ENCODE data around the gene ADGRB3. TPM values are rescaled to one million over a fixed set of nuclear protein-coding genes. Genes with fewer than 3 reads are reported as not detected.

Gene ADGRB3
- total and polyA plus RNA-seq, 2 donors (not counting 3 experiments of a cell fraction or from before 2014, with no cell fraction given), result not detected

GRCh38 chr6:69232911-69233448 is 597.9 kb downstream of the ADGRB3 start:
- Histone ChIP-seq H3K9ac (replicated peaks; ENCODE audit: extremely low read depth, insufficient read depth, low read length) (no peak overlapping the region), H3K27me3 (ENCODE audit: control insufficient read depth in 2 of 2, insufficient read depth in 2 of 2, low read length in 2 of 2) (no peaks in the 10 kb centered on the region), H3K4me2 (ENCODE audit: insufficient read depth, low read length) (no peak overlapping the region), H3K79me2 (ENCODE audit: control insufficient read depth, insufficient read depth, low read length) (no peaks in the 10 kb centered on the region), H3K36me3 (ENCODE audit: control insufficient read depth in 2 of 2, extremely low read depth in 1 of 2, insufficient read depth in 2 of 2, low read length in 2 of 2) (no peaks in the 10 kb centered on the region), H3K4me1 (ENCODE audit: control insufficient read depth, extremely low read depth, insufficient read depth, low read length) (no peaks in the 10 kb centered on the region), H4K20me1 (replicated peaks; ENCODE audit: control insufficient read depth, extremely low read depth, insufficient read depth, low read length) (no peaks in the 10 kb centered on the region), H3K9me1 (replicated peaks; ENCODE audit: control insufficient read depth, extremely low read depth, insufficient read depth, low read length) (no peaks in the 10 kb centered on the region), H2AFZ (ENCODE audit: low read depth, low read length) (no peak overlapping the region), H3K9me3 (replicated peaks; ENCODE audit: control insufficient read depth, insufficient read depth, low read length) (peaks cover 2% of the 10 kb centered on the region), H3K27ac (ENCODE audit: insufficient read depth, low read depth, low read length) (no peak overlapping the region), H3K4me3 (replicated peaks in 1 of 3; ENCODE audit: insufficient read depth in 1 of 3, low read depth in 1 of 3, low read length in 3 of 3) (no peak overlapping the region)
- ChIA-PET POLR2A (no interaction called here), CTCF (no interaction called here)
- FAIRE-seq, result no peak
- dilution Hi-C loops (cut with MboI; ENCODE audit: extremely low pct_ligation_motif_present, low sequenced_read_pairs), result no loop called here
- TF ChIP-seq POLR2A (IDR thresholded peaks at IDR 0.05; ENCODE audit: low read depth, low read length), result no peak
- TF ChIP-seq EZH2 (IDR thresholded peaks at IDR 0.05; ENCODE audit: borderline replicate concordance, low read depth, low read length, severe bottlenecking), result no peak
- BruUV-seq (replicated peaks), result no TSS peak
- intact Hi-C loops (cut with micrococcal nuclease), result no loop called here
- peak; percentile 15 for DNase-seq (ENCODE audit: low read depth, low spot score)

GRCh38 chr6:69238067-69238466 is 603.0 kb downstream of the ADGRB3 start:
- TF ChIP-seq MAX (IDR thresholded peaks at IDR 0.05; ENCODE audit: insufficient read depth, insufficient read length) (no peak), EZH2 (IDR thresholded peaks at IDR 0.05; ENCODE audit: borderline replicate concordance, low read depth, low read length, severe bottlenecking) (no peak), FOS (IDR thresholded peaks at IDR 0.05; ENCODE audit: borderline replicate concordance, insufficient read depth, low read length) (no peak)
- no peak overlapping the region for H3K27ac ChIP-seq (ENCODE audit: insufficient read depth, low read depth, low read length)
- no peak overlapping the region for H2AFZ ChIP-seq (ENCODE audit: low read depth, low read length)
- DNase-seq (ENCODE audit: low read depth, low spot score), result no peak
- H3K79me2 ChIP-seq (ENCODE audit: control insufficient read depth, insufficient read depth, low read length), result no peaks in the 10 kb centered on the region
- no peaks in the 10 kb centered on the region for H4K20me1 ChIP-seq (replicated peaks; ENCODE audit: control insufficient read depth, extremely low read depth, insufficient read depth, low read length)
- no peak overlapping the region for H3K4me3 ChIP-seq (replicated peaks in 1 of 3; ENCODE audit: insufficient read depth in 1 of 3, low read depth in 1 of 3, low read length in 3 of 3)
- no peaks in the 10 kb centered on the region for H3K4me1 ChIP-seq (ENCODE audit: control insufficient read depth, extremely low read depth, insufficient read depth, low read length)
- peaks cover 2% of the 10 kb centered on the region for H3K9me3 ChIP-seq (replicated peaks; ENCODE audit: control insufficient read depth, insufficient read depth, low read length)
- ChIA-PET CTCF (no interaction called here), POLR2A (no interaction called here)
- FAIRE-seq, result no peak
- H3K27me3 ChIP-seq (ENCODE audit: control insufficient read depth in 2 of 2, insufficient read depth in 2 of 2, low read length in 2 of 2), result no peaks in the 10 kb centered on the region
- no peak overlapping the region for H3K9ac ChIP-seq (replicated peaks; ENCODE audit: extremely low read depth, insufficient read depth, low read length)
- dilution Hi-C loops (cut with MboI; ENCODE audit: extremely low pct_ligation_motif_present, low sequenced_read_pairs) (no loop called here), intact Hi-C loops (cut with micrococcal nuclease) (no loop called here)
- H3K4me2 ChIP-seq (ENCODE audit: insufficient read depth, low read length), result no peak overlapping the region
- BruUV-seq (replicated peaks), result no TSS peak
- H3K36me3 ChIP-seq (ENCODE audit: control insufficient read depth in 2 of 2, extremely low read depth in 1 of 2, insufficient read depth in 2 of 2, low read length in 2 of 2), result no peaks in the 10 kb centered on the region
- H3K9me1 ChIP-seq (replicated peaks; ENCODE audit: control insufficient read depth, extremely low read depth, insufficient read depth, low read length), result no peaks in the 10 kb centered on the region
